GM21576 (cell line): ENCODE data around the gene GRK2.
"Not testable (repeated sequence)": the region's sequence is repeated elsewhere in the genome, so short reads cannot be mapped to it uniquely, and the experiment has no call there.

ENCODE experiments used
- ATAC-seq: cut with Tn5 transposase; IDR thresholded peaks from one replicate; pipeline ENCODE4 v1.9.1; 2021; ENCODE audit warnings: mild to moderate bottlenecking, moderate library complexity; ENCODE audit not compliant: unreplicated experiment

Gene GRK2

DNA sequence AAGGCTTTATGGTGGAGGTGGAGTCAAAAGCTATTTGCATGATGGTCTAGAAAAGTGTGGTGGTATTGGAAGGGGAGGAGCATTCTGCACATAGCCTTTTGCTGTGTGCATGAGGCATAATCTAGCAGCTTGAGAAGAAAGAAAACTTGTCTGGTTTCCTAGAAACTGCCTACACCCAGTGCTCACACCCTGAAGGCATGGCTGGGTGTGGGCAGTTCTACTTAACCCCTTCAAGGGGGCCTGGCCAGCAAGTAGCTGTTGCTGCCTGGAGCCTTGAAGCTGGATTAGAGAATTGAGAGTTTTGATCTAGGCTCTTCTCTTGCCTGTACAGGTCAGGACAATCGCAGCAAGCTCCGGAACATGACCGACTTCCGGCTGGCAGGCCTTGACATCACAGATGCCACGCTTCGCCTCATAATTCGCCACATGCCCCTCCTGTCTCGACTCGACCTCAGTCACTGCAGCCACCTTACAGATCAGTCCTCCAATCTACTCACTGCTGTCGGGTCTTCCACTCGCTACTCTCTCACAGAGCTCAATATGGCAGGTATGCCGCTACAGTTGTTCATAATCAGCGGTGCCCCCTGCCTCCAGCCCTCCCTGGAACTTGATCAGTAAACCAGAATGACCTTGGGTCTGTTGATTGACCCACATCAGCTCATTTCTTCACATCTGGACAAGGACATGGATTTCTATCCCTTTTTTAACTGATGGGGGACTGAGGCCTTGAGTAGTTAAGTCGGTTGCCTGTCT is 12.2 kb upstream of the GRK2 start:
- no peak for ATAC-seq

DNA sequence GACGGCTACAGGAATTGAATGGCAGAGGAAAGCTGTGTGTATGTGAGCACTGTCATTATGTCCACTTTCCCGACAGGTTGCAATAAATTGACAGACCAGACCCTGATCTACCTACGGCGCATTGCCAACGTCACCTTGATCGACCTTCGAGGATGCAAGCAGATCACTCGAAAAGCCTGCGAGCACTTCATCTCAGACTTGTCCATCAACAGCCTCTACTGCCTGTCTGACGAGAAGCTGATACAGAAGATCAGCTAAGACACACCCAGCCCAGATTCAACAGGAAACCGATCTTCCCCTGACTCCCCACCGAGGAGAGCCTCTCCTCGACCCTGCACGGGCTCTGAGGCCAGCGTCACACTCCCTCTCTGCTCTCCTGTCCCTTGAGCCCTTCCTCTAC is 11.5 kb upstream of the GRK2 start:
- ATAC-seq = no peak

DNA sequence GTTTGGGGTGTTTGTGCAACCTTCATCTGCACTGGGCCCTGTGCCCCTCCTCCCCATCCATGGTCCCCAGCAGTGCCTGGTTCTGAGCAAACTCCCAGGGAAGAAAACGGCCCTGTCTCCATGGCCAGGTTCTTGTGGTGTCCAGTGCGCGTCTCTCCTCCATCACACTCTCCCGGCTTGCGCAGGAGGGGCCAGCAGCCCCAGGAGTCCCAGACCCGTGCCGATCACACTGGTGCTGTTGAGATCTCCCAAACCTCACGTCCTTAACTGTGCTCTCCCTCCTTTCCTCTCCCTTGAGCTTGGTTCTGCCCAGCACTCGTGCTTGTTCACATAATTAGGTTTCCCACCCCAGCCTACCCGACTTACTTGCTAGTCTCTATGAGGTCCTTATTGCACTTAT is 10.9 kb upstream of the GRK2 start:
- ATAC-seq = no peak

DNA sequence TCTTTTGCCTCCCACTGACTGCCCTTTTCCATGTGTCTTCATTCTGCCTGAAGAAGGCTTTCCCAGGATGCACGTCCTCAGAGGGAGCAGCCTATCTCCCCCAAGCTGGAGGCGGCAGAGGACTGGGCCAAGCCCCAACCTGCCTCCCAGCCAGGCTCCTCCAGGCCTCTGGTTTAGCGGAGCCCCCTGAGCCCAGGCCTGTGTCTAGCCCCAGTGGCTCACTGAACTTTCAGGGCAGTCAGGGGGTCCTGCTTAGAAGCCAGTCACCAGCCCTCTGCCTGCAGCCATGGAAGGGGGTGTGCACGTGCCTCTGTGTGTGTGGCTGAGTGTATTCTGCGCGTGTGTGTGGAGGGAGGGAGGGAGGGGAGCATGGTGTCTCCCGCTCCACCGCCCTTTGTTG is 10.4 kb upstream of the GRK2 start:
- no peak for ATAC-seq

DNA sequence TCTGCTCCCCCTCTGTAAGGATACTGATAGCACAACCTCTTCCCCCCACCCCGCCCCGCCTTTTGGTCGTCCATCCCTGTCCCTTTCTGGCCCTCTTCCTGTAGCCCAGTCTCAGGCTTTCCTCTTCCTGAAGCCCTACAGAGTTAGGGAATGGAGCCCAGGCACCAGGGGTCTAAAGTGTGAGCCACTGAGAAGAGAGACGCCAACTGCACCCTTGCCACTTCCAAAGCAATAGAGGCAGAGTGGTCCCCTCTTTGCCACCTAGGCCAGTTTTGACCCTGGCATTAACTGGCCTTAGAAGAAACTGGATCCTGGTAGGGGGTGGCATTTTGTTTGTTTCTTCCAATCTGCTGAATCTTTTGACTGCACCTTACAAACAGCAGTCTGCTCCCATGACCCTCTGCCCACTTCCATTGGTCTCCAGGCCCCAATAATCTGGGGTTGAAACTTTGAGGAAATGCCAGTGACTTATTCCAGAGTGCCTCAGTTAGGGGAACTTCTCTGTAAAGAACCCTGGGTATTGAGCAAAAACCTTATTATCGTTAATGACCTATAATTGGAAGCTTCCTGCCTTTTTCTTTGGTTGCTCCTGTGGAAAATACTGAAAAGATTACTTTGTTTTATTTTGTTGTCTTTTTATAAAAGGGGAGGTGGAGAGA is 9.7 kb upstream of the GRK2 start:
- no peak for ATAC-seq

DNA sequence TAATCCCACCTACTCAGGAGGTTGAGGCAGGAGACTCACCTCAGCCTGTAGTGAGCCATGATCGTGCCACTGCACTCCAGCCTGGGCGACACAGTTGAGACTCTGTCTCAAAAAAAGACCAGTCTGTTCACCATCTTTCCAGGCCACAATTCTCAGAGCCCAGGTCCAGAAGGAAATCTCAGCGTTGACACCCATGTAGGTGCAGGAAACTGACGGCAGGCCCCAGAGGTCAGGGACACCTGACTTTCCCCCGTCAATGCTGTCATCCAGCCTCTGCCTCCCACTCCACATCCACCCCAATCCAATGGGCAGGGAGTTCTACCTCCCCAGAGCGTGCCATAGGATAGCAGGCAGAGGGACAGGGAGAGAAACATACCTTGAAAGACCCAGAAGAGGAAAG is 5.9 kb upstream of the GRK2 start:
- no peak for ATAC-seq

DNA sequence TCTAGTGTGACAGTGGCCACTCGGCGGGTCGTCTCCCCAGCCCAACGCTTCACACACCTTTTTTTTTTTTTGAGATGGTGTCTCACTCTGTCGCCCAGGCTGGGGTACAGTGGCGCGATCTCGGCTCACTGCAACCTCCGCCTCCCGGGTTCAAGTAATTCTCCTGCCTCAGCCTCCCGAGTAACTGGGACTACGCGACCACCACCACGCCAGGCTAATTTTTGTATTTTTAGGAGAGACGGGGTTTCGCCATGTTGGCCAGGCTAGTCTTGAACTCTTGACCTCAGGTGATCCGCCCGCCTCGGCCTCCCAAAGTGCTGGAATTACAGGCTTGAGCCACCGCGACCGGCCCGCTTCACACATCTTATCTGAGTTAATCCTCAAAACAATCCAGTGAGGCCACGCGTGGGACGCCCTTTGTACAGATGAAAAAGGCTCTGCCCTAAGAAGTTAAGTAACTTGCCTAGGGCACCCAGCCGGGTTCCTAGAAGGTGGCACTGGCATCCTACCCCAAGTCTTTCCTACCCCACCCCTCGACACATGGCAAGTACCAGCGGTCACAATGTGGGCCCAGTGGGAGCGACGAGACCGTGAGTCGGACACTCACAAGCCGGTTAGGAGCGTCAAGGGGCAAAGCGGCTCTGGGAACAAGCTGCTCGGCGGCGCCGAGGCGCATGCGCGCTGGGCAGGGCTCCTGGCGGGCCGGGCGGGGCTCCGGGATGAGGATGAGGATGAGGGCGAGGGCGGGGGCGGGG is 5.2 kb upstream of the GRK2 start:
- ATAC-seq = not testable (repeated sequence)

DNA sequence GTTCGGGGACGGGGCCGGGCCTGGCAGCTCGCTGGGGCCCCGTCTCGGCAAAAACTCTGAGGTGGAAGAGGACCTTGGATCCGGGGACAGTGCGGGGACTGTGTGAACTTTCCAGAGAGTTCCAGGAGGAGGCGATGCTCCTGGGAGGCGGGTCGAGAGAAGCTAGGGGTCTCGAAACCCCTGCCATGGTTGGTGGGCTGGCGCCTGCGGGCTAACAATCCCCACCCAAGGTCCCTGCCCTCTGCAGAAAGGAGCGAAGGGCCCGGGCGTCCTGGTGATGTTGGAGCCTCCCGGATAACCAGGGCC is 4.7 kb upstream of the GRK2 start:
- ATAC-seq = no peak

DNA sequence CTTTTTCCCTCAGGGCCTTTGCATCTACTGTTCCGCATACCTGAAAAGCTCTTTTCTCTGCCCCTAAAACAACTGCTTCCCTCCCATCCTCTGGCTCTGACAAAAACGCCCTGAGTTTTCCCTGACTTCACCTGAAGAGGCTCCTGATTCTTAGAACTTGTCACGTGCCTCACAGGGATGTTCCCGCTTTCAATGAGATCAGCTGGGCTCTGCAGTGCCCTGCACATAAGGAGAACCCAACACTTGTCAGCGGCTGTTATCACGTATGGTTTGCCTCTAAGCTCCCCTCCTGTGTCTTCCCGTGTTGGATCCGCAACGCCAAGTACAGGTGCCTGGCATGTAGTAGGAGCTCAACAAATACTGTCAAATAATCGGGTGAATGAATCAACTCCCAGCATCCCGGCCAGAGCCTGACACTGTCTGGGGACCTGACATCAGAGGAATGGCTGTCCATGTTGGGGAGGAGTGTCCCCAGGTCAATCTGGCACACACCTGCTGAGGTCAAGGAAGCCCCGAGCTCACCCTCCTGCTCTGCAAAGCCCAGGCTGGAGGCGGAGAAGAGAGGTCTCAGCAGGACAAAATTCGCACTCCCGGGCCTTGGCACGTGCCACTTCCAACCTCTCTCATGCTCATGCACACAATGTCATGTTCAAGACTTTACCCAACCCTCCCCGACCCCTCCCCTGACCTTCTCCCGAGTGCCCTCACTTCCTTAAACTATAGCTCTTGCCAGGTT is 4.2 kb upstream of the GRK2 start:
- no peak for ATAC-seq

DNA sequence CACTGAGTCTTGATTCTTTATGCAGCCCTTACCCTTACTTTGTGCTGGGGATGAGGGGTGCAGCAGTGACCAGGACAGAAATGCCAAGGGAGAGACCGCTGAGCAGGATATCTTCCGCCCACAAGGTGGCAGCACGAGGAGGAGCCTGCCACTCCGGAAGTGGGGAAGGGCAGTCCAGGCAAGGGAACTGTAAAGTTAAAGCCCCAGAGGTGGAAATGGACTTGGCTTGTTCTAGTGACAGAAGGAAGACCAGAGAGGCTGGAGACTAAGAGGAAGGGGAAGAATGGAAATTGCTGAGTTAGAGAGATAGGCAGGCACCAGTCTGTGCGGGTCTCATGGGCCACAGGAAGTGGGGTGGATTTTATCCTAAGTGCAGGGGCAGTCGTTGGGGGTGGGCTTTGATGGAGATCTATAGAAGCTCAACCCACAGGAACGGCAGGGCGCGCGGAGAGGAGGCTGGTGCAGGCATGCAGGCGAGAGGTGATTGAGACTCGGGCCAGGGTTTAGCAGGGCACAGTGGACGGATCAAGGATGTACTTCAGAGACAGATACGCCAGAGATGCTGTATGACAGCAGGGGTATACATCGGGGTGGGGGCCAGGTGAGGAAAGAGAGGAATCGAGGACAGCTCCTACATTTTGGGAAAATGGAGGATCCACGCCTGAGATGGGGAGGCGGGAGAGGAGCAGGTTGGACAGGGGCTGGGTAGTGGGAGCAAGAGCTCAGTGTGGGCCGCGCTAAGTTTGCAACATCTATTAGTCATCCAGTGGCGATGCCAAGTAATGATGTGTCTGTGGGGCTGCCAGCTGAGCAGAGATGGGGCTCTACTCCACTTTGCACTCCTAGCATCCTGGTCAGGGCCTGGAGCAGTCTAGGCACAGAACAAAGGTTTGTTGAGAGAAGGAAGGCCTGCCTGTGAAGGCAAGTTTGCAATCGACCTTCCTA is 3.3 kb upstream of the GRK2 start:
- no peak for ATAC-seq

DNA sequence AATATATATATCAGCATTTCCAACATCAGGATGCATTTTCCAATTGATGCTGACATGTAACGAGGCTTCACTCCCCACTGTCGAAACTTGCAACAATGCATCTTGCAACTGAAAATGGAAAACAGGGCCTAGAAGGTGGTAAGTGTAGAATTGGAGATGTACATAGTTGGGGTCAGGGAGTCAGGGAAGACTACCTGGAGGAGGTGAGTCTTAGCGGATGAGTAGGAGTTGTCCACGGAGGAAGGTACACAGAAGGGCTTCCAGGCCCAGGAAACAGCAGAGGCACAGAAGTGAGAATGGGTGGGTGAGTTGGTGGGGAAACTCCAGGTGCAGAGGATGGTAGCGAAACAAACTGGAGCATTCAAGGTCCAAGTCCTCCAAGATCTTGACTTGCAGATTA is 2.0 kb upstream of the GRK2 start:
- no peak for ATAC-seq

DNA sequence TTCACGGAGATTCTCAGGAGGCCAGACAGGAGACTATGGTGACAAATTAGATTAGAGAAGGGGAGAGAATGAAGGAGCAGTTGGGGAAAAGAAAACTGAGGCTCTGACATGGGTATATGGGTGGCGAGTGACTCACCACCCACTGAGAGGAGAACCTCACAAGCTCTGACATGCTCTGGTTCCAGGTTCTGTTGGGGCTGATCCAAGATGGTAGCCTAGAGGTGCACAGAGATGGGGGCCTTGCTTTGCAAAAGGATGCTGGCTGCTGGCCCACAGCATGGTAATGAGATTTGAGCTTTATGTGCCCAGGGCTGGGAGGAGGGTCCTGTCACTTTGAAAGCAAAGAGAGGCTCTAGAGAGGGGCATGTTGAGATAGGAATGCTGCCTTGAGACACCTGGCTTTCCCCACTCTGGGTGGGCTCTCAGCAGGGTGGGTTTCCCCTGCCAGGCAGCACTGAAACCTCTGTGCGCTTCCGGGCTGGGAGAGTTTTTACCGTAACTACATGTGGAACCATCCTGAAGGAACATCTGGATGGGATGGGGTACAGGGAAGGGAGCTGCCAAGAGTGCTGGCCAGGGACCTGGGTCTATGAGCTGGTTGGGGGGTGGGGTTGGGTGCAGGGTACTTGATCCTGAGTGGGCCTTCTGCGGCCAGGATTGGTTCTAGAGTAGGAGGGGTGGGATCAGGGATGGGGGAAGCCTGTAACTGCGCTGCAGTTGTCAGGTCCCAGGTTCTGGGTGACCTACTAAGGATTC is 1.2 kb upstream of the GRK2 start:
- no peak for ATAC-seq

DNA sequence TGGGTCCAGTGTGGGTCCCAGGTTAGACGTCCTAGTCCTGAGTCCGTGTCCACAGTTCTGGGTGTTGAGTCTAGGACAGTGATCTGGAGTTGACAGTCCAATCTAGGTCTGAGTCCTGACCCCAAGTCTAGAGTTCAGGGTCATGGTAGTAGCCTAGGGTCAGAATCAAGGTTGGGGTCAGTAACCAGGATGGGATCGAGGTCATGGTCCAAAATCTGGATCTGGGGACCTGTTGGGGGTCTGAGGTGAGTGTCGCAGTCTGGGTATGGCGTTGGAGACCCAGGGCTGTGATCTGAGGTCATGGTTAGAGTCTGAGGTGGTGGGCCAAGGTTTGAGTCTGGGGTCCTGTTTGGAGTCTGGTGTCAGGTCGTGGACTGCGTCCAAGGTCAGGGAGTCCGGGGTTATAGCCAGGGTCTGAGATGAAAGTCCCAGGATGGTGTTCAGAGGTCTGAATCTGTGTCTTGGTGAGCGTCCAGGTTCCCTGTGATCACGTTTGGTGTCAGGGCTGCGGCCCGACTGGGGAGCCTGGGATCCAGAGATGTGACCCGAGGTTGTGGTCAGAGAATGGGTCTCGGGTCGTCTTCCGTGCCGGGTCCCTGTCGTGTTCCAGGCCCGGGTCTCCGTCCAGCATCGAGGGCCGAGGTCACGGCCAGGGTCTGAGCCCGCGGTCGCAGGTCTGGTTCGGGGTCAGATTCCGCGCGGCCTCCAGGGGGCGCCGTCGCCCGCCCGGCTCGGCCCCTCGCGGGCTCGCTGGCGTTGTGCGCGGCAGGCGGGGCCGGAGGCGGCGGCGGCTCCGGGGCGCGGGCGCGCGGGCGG is 432 bp upstream of the GRK2 start:
- ATAC-seq = no peak

DNA sequence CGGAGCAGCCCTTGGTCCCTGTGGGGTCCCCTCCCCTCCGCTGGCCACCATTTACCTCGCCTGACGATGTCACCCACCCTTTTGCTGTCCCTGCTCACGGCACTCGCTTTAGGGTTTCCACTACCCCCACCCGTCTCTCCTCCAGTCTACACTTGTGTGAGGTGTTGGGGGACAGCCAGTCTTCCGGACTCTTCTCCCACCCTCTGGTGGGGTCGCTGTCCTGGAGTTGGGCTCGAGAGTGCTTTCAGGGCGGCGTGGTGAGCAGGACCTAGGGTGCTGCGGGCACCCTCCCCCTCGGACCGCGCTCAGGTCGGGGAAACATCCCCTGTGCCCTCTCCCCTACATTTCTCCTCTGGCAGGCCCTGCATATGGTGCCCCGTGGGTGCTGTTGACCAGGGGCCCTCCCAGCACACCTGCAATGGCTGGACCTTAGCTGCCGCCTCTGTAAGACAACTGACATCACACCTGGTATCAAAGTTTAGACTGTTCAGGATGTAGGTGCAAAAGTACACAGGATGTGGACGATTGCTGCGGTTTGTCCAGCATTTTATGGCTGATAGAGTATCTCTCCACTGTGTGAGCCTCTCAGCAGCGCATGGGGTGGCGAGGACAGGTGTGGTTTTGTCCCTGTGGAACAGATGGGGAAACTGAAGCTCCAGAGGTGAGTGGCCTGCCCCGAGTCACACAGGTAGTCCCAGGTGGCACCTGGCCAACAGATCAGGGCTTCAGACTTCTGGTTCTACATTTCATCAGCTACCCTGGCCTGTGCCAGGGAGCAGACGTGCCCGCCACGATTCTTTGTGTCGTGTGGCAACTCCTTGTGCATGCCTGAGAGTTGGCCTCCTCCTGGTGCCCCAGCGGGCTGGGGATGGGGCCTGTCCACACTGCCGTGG is 1.2 kb downstream of the GRK2 start:
- ATAC-seq = no peak

DNA sequence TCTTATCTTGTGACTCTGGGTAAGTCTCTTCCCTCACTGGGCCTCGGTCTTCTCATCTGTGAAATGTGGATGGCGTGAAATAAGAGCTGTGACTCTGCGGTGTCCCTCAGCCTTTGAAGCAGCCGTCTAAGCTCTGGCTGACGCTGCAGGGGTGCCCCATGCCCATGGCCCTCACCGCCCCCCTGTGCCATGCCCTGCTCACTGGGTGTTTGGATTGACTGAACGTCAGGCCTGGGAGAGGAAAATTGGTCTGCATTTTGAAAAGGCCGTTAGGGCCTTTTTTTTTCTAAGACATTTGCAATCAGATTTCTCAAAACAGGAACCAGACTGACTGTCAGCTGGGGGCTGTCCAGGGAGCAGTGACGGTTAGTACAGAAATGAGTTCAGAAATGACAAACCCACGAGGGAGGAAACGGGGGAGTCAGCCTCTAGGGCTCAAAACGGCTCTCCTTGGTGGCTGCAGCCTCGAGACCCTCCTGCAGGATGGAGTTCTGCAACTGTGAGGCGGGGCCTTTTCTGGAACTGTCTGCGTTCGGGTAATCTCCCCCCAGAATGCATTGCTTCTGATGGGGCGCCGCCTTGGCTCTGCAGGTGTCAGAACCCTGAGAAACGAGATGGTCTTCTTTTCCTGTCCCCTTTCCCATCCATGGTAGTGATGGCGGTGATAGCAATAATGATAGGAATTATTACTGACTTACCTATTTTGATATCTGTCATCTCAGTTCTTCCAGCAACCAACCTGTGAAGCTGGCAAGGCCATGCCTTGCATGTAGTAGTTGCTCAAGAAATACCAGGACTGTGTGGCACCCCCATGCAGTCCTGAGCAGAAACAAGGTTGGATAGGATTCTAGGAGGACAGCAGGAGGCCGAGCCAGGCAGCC is 2.0 kb downstream of the GRK2 start:
- peak; percentile 41 for ATAC-seq

DNA sequence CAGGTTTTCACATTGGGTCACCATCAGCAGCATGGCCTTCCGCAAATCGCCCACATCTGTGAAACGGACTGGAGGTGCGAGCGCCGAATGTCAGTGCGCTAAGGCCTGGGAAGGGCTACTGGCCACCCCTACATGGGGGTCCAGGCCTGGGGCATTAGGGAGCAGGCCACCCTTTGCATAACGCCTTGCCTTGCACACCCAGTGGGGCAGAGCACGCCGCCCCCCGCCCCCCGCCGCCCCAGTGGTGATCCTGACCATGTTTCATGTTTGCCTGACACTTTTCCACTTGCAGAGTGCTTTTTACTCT is 2.6 kb downstream of the GRK2 start:
- ATAC-seq = no peak
